GM12875 (cell line): ENCODE results near the gene XDH.

Experiments
- H3K4me3 ChIP-seq: one replicate; pipeline ENCODE4 v1.5.1; 2011; ENCODE audit warnings: low read depth, low read length, control low read depth
- TF ChIP-seq, protein P1 (sequence below): IDR thresholded peaks from 2 replicates; pipeline ENCODE4 v1.5.1; 2011; ENCODE audit warnings: low read depth, mild to moderate bottlenecking, control low read depth, inconsistent platforms, low read length, moderate library complexity, borderline replicate concordance; ENCODE audit not compliant: insufficient read depth

Gene XDH

GRCh38 chr2:31387850-31388249 lies 26.7 kb downstream of the XDH start:
- TF ChIP-seq, protein P1, sequence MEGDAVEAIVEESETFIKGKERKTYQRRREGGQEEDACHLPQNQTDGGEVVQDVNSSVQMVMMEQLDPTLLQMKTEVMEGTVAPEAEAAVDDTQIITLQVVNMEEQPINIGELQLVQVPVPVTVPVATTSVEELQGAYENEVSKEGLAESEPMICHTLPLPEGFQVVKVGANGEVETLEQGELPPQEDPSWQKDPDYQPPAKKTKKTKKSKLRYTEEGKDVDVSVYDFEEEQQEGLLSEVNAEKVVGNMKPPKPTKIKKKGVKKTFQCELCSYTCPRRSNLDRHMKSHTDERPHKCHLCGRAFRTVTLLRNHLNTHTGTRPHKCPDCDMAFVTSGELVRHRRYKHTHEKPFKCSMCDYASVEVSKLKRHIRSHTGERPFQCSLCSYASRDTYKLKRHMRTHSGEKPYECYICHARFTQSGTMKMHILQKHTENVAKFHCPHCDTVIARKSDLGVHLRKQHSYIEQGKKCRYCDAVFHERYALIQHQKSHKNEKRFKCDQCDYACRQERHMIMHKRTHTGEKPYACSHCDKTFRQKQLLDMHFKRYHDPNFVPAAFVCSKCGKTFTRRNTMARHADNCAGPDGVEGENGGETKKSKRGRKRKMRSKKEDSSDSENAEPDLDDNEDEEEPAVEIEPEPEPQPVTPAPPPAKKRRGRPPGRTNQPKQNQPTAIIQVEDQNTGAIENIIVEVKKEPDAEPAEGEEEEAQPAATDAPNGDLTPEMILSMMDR = no peak
- no peak overlapping the region for H3K4me3 ChIP-seq

DNA sequence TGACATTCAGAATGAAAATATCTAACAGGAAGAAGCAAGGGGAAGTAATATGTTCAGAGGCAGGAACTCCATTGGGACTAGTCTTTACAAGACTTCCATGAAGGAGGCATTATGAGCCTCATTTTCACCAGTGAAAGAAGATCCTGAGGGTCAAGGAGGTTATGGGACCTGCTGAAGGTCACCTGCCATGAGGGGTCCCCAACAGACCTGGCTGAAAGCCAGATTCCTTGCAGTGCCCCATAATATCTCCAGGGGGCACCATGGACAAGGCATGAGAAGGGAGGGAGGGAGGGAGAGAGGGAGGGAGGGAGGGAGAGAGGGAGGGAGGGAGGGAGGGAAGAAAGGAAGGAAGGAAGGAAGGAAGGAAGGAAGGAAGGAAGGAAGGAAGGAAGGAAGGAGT lies 27.9 kb downstream of the XDH start:
- H3K4me3 ChIP-seq = no peak overlapping the region
- TF ChIP-seq, protein P1 = no peak

- H3K4me3 ChIP-seq = no peak overlapping the region
- TF ChIP-seq, protein P1 = no peak
These were observed 28.4 kb downstream of the XDH start for GRCh38 chr2:31386172-31386571.

DNA sequence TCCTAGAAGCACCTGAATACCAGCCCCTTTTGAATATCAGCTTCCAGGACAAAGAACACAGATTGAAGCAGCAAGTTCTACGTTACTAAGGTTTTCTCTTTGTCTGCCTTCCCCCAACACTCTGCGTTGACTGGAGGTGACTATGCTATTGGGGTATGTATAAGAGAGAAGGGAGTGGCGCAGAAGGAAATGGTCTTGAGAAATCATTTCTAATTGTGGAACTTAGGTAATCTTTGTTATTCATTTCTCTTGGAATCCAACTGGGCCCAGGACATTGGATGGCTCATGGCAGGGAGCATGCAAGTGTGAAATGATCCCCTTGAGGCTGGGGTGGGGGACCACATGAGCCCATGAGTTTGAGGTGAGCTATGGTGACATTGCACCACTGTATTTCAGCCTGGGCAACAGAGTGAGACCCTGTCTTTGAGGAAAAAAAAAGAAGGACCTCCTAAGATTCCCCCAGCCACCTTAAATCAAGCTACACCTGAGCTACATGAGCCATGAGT lies 29.7 kb downstream of the XDH start:
- TF ChIP-seq, protein P1 = no peak
- H3K4me3 ChIP-seq = no peak overlapping the region

DNA sequence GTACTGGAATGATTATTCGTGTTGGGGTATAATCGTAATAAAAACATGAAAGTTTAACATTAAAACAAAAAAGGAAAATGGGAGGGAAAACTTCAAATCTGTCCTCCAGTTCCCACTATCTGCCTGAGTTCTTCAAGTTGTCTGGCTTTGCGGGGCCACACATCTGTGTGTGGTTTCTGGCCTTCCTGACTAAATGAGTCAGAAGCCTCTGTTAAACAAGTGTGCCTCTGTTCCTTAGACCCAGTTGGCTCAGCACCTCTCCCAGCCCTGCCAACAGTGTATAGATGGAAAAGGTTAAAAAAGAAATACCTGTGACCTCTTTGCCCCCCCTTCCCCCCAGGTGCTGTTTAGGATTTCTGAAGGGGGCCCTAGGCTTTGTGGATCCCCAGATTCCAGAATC lies 30.2 kb downstream of the XDH start:
- H3K4me3 ChIP-seq = no peak overlapping the region
- TF ChIP-seq, protein P1 = no peak

DNA sequence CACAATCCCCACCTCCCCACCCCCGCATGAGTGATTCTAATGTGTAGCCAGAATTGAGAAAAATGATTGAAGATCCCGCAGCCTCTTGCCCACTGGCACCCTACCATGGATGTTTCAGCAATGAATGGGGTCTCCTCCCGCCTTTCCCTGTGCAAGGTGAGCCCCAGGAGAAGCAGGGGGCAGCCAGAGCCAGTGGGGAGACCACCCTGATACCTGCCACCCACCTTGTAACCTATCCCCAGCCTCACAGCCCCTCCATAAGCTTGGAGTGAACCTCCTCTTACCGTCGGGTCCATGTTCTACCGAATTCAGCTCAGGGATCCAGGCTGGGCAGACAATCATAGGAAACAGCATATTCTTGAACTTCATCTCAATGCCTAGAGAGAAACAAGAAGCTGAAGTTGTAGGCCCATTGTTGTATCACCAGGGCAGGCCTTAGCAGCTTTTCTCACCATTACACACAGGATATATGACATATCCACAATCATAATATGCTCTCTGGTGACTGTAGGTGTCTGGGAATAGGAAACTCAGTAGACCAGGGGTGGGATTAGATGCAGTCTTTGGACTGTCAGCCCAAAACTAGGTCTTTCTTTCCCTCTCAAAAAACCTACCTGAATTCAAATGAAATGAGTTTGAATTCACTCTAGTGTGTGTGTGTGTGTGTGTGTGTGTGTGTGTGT lies 30.9 kb downstream of the XDH start:
- TF ChIP-seq, protein P1 = no peak
- H3K4me3 ChIP-seq = no peak overlapping the region

GRCh38 chr2:31382452-31383120 lies 32.0 kb downstream of the XDH start:
- H3K4me3 ChIP-seq = no peak overlapping the region
- TF ChIP-seq, protein P1 = no peak
